Uterus (tissue), 2 donors: Measurements from ENCODE around the gene UBE2D2.

Source experiments
- POLR2A ChIP-seq, 2 donors: fragments of 450-650 bp; IDR thresholded peaks; one replicate each; pipeline ENCODE4 v1.6.1; 2016; ENCODE audit warnings: antibody characterized with exemption in 2 of 2, mild to moderate bottlenecking in 1 of 2, moderate library complexity in 1 of 2
- TF ChIP-seq, protein P1 (sequence below), 4 experiments: fragments of 200-600 bp in 2 of 4; fragments of 450-650 bp in 2 of 4; sonication (generic) in 2 of 4; IDR thresholded peaks; one replicate each; pipeline ENCODE4 v1.5.1; 2016 to 2019; ENCODE audit warnings: antibody characterized with exemption in 4 of 4, mild to moderate bottlenecking in 2 of 4, moderate library complexity in 1 of 4

DNA sequence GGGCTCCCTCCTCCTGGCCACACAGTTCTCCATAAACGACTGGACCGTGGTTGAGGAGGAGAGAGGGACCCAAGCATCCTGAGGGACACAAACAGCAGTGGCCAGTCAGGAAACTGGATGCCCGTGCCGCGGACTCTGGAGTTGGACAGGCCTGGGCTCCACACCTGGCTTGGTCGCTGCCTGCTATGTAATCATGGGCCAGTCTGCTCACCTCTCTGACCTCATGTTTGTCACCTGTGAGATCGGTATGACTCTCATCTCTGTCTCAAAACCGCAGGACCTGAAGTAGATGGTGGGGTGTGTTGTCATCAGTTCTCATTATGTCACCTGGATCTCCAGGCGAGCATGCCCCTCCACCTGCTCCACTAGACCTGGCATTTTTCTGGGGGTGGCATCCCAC, 101.5 kb downstream of the UBE2D2 start:
- TF ChIP-seq, protein P1, sequence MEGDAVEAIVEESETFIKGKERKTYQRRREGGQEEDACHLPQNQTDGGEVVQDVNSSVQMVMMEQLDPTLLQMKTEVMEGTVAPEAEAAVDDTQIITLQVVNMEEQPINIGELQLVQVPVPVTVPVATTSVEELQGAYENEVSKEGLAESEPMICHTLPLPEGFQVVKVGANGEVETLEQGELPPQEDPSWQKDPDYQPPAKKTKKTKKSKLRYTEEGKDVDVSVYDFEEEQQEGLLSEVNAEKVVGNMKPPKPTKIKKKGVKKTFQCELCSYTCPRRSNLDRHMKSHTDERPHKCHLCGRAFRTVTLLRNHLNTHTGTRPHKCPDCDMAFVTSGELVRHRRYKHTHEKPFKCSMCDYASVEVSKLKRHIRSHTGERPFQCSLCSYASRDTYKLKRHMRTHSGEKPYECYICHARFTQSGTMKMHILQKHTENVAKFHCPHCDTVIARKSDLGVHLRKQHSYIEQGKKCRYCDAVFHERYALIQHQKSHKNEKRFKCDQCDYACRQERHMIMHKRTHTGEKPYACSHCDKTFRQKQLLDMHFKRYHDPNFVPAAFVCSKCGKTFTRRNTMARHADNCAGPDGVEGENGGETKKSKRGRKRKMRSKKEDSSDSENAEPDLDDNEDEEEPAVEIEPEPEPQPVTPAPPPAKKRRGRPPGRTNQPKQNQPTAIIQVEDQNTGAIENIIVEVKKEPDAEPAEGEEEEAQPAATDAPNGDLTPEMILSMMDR (IDR thresholded peaks at IDR 0.05), result no peak
- no peak for TF ChIP-seq POLR2A (IDR thresholded peaks at IDR 0.05)
